Measurements from ENCODE around the gene NUAK1. TPM values are rescaled to one million over a fixed set of nuclear protein-coding genes. Genes with fewer than 3 reads are reported as not detected.

Gene NUAK1
- total RNA-seq, 1 donor from 2014 or later = 16.6 TPM

DNA sequence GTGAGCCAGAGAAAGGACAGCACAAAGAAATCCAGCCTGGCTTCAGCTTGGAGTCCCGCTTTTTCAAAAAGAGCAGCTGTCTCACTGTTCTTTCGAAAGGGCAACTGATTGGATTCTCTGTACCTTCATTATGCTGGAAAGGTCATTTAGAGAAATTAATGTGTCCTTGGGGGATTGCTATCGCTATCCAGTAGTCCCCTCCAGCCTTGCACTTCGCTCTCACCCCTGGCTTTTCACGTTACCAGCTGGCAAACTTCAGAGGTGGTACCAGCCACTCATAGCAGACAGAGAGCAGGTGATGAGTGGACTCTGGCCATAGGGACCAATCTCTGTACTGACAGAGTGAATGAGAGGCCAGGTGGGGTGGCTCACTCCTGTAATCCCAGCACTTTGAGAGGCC is 11.8 kb upstream of the NUAK1 start:
- Mint-ChIP-seq H3K36me3 (ENCODE audit: low read depth, unreplicated experiment) (no peaks in the 10 kb centered on the region), H3K9me3 (ENCODE audit: unreplicated experiment) (no peaks in the 10 kb centered on the region), H3K4me1 (ENCODE audit: unreplicated experiment) (no peaks in the 10 kb centered on the region), H3K4me3 (ENCODE audit: unreplicated experiment) (no peak overlapping the region), H3K27ac (ENCODE audit: unreplicated experiment) (no peak overlapping the region), H3K27me3 (ENCODE audit: unreplicated experiment) (no peaks in the 10 kb centered on the region)
- DNase-seq (ENCODE audit: low spot score) = no peak
- no peak for TF ChIP-seq CTCF (IDR thresholded peaks at IDR 0.05; ENCODE audit: unreplicated experiment)

- Mint-ChIP-seq H3K4me3 (ENCODE audit: unreplicated experiment) (no peak overlapping the region), H3K36me3 (ENCODE audit: low read depth, unreplicated experiment) (no peaks in the 10 kb centered on the region), H3K9me3 (ENCODE audit: unreplicated experiment) (no peaks in the 10 kb centered on the region), H3K4me1 (ENCODE audit: unreplicated experiment) (no peaks in the 10 kb centered on the region), H3K27me3 (ENCODE audit: unreplicated experiment) (no peaks in the 10 kb centered on the region), H3K27ac (ENCODE audit: unreplicated experiment) (no peak overlapping the region)
- peak; percentile 42 for DNase-seq (ENCODE audit: low spot score)
- TF ChIP-seq CTCF (IDR thresholded peaks at IDR 0.05; ENCODE audit: unreplicated experiment) = peak; percentile 35
Measured at GRCh38 chr12:106149096-106149784, 10.5 kb upstream of the NUAK1 start.

- H3K9me3 Mint-ChIP-seq (ENCODE audit: unreplicated experiment) = no peaks in the 10 kb centered on the region
- no peak for DNase-seq (ENCODE audit: low spot score)
- H3K4me1 Mint-ChIP-seq (ENCODE audit: unreplicated experiment) = peaks cover under 1% of the 10 kb centered on the region
- H3K27me3 Mint-ChIP-seq (ENCODE audit: unreplicated experiment) = no peaks in the 10 kb centered on the region
- no peak overlapping the region for H3K27ac Mint-ChIP-seq (ENCODE audit: unreplicated experiment)
- no peak overlapping the region for H3K4me3 Mint-ChIP-seq (ENCODE audit: unreplicated experiment)
- TF ChIP-seq CTCF (IDR thresholded peaks at IDR 0.05; ENCODE audit: unreplicated experiment) = no peak
- H3K36me3 Mint-ChIP-seq (ENCODE audit: low read depth, unreplicated experiment) = no peaks in the 10 kb centered on the region
Measured at GRCh38 chr12:106147956-106148355, 9.2 kb upstream of the NUAK1 start.

DNA sequence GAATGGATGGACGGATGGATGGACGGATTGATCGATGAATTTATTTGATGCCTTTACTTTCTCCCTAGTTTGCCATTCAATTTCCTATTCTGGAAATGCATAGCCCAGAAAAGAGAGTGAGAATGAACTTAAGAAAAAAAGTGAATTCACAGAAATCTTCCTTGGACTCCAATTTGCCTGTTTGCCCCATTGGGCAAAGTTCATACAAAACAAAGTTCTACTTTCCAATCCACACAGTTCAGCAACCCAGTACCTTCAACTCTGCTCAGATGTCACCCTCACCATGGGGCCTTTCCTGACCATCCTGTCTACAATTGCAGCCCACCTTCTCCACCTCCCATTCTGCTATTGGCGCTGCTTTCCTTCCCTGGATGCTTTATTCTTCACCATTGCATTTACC is 8.2 kb upstream of the NUAK1 start:
- Mint-ChIP-seq H3K36me3 (ENCODE audit: low read depth, unreplicated experiment) (no peaks in the 10 kb centered on the region), H3K4me3 (ENCODE audit: unreplicated experiment) (no peak overlapping the region), H3K9me3 (ENCODE audit: unreplicated experiment) (no peaks in the 10 kb centered on the region), H3K4me1 (ENCODE audit: unreplicated experiment) (peaks cover 7% of the 10 kb centered on the region), H3K27me3 (ENCODE audit: unreplicated experiment) (peaks cover 2% of the 10 kb centered on the region), H3K27ac (ENCODE audit: unreplicated experiment) (no peak overlapping the region)
- DNase-seq (ENCODE audit: low spot score) = no peak
- TF ChIP-seq CTCF (IDR thresholded peaks at IDR 0.05; ENCODE audit: unreplicated experiment) = no peak

DNA sequence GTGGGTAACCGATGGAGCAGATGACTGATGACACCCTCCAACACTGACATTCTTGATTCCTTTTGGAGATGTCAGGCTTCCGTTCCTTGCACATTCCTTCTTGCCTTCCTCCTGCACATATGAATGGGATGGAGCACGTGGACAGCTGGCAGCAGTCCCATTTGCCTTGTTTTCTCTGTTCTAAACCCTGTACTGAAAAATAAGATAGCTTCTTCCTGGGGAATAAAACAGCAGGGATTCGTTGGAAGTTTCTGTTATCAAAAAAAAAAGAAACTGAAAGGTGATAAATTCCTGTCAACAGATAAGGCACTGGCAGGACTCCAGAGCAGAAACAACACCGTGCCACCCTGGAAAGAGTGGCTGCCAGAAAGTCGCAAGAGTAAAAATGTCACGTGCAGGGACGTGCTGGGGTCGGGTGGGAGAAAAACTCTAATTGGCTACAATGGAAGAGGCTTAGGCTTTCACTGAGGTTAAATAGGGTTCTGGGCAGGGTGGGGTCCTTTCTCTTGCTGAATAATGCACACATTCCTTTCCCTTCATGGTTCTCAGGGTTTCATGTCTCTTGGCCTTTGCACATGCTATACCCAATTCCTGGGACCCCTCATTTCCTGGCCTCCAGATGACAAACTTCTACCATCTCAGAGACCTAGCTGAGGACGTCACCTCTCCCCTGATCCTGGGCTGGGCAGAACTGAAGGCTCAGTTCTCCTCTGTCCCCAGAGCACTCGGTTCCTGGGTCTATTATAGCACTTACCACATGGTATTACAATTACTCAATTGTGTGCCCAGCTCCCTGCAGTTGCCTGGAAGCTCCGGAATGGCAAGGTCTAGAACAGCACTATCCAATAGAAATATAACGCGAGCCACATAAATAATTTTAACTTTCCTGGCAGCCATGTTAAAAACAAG is 7.0 kb upstream of the NUAK1 start:
- H3K9me3 Mint-ChIP-seq (ENCODE audit: unreplicated experiment) = no peaks in the 10 kb centered on the region
- no peak for DNase-seq (ENCODE audit: low spot score)
- no peak overlapping the region for H3K27ac Mint-ChIP-seq (ENCODE audit: unreplicated experiment)
- no peak overlapping the region for H3K4me3 Mint-ChIP-seq (ENCODE audit: unreplicated experiment)
- H3K36me3 Mint-ChIP-seq (ENCODE audit: low read depth, unreplicated experiment) = no peaks in the 10 kb centered on the region
- peaks cover 5% of the 10 kb centered on the region for H3K27me3 Mint-ChIP-seq (ENCODE audit: unreplicated experiment)
- no peak for TF ChIP-seq CTCF (IDR thresholded peaks at IDR 0.05; ENCODE audit: unreplicated experiment)
- peaks cover 17% of the 10 kb centered on the region for H3K4me1 Mint-ChIP-seq (ENCODE audit: unreplicated experiment)
